ENCODE data around the gene DDX17.
"Not testable (repeated sequence)": the region's sequence is repeated elsewhere in the genome, so short reads cannot be mapped to it uniquely, and the experiment has no call there.

DDX17 gene

DNA sequence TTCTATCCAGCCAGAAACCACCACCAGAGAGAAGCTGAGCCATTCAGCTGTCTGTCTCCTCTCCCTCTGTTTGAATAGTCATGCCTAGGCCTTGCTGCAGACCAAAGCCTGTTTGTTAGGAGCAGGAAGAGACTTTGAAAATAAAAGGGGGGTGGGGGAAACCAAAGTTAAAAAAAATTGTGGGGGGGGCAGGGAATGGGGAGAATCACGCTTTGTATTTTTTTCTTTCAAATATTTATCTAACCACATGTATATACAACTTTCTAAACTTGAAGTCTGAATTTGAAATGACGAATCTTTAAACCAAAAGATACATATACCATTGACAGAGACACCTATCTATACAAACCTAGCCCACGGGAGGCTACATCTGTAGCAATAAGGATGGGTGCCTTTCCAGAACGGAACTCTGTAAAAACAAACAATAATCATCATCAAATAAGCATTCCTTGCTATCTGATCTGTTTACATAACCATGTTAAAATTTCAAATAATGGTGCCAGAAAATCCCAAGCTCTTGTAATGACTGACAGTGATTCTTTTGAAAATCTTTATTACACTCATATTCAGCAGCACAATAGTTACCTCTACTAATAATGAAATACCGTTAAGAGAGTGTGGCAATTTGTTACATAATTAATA is 14.3 kb downstream of the DDX17 start:
- DNase-seq (ENCODE audit: low read depth) = no peak

GRCh38 chr22:38490915-38491314 is 15.2 kb downstream of the DDX17 start:
- no peak for DNase-seq (ENCODE audit: low read depth)

DNA sequence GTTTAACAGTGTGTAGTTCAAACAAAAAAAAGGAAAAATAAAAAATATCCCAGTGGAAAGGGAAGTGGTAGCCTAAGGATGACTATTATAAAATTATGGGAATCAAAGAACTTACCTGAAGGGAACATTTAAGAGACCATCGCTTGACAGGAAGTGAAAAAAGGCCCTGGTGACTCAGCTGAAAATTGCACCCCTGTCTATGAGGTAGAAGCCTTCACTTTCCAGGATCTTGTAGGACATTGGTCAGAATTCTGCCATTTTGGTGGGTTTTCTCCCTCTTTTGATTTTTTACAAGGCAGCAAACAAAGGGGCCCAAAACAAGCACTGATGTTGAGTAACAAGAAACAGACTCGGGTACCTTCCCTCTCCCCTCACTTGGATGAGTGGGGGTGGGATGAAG is 15.6 kb downstream of the DDX17 start:
- DNase-seq (ENCODE audit: low read depth) = no peak

DNA sequence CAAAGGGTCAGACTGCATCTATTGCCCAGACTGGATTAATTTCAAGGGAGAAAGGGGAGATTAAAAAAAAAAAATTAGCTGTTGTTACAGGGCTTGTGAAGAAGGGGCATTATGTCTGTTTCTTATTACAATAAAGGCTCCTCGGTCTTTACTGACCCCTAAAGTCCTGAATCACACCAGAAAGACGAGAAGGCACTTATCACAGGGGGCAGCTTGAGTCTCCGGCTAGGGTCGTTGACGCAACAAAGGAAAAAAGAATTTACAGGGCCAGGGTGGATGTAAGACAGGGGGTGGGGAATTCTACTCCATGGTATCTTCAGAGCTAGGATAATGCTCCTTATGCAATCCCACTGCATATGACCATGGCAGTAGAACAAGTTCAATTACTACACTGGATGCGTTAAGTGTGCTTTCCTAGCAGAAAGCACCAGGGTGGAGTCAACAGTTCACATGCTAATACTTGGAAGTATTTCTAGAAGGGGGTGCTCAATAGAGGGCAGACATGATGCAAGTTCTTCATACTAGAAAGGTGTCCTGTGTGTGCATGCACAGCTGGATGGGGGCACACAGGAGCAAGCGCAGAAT is 16.5 kb downstream of the DDX17 start:
- DNase-seq (ENCODE audit: low read depth) = no peak

- DNase-seq (ENCODE audit: low read depth) = no peak
These were observed 17.0 kb downstream of the DDX17 start for GRCh38 chr22:38489142-38489541.

DNA sequence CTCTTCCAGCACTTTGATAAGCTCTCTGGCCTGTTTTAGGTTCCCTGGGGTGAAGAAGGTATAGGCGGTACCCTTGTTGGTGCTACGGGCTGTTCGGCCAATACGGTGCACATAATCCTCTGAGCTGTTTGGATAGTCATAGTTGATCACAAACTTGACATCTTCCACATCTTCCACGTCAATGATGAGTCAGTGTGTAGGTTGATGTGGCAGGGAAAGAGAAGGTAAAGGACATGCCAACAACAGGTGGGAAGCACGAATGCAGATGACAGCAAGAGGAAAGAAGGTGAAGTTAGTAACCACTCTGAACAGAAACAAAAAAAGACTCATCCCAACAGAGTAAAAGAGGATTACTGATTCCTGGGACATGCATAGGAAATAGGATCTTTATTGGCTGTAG is 18.2 kb downstream of the DDX17 start:
- DNase-seq (ENCODE audit: low read depth) = no peak

- no peak for DNase-seq (ENCODE audit: low read depth)
These were observed 20.3 kb downstream of the DDX17 start for GRCh38 chr22:38485783-38486182.

DNA sequence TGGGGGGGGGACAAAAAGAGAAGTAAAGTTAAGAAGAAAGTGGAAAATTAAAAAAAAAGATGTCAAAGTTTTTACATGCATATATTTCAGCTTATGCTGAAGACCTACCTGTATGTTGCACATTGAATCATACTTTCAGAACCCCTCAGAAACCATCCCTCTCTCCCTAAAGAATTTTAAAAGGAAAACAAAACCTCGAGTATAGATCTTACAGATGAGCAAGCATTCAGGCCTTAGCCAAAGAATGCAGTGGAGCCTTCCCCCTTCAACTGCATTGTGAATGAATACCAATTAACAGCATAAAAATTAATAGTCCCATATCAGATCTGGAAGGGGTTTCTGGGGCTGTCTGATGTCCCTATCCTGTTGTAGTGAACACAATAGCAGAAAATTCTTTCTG is 21.9 kb downstream of the DDX17 start:
- no peak for DNase-seq (ENCODE audit: low read depth)

GRCh38 chr22:38482662-38483308 is 23.3 kb downstream of the DDX17 start:
- no peak for DNase-seq (ENCODE audit: low read depth)

DNA sequence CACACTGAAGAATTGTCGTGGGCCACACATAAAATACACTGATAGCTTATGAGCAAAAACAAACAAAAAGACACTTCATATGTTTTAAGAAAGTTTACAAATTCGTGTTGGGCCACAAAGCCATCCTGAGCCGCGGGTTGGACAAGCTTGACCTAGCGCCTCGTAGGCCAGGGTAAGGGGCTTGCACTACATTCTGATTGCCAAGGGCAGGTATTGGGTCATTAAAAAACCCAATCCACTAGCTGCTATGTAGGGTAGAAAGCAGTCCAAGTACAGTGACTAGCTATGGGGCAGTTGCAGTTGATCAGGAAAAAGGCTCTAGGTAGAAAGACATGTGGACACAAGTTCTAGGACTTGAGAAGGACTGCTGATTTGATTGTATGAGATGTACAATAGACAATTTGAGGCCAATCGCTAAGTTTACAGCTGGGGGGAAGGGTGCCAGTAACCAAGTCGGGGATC is 24.2 kb downstream of the DDX17 start:
- no peak for DNase-seq (ENCODE audit: low read depth)

GRCh38 chr22:38481162-38481870 is 24.8 kb downstream of the DDX17 start:
- no peak for DNase-seq (ENCODE audit: low read depth)

DNA sequence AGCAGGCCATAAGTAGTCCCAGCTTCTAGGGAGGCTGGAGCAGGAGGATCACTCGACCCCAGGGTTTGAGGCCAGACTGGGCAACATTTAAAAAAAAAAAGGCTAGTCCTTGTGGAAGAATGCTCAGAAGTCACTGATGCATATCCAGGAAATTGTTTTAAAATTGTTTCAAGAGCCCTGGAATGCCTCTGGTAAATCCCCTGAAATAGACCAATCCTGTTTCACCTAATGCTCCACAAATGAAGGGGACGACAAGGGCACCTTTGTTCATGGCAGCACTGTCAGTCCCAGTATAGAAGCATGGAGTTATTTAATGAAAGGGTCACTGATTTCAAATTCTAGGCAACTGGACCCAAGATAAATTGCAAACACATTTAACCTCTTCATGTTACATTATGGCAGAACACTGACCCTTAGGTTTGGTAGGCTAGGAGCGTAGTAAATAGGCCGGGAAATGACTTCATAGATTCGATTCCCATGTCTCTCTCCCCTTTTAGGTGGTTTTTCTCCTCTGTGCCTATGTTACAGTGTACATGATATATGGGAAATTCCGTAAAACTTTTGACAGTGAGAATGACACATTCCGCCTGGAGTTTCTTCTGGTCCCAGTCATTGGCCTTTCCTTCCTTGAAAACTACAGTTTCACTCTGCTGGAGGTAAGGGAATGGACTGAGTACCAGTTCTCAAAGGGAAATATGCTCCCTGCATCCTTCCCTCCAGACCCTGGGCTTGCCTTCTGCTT is 26.8 kb downstream of the DDX17 start:
- DNase-seq (ENCODE audit: low read depth) = no peak

DNA sequence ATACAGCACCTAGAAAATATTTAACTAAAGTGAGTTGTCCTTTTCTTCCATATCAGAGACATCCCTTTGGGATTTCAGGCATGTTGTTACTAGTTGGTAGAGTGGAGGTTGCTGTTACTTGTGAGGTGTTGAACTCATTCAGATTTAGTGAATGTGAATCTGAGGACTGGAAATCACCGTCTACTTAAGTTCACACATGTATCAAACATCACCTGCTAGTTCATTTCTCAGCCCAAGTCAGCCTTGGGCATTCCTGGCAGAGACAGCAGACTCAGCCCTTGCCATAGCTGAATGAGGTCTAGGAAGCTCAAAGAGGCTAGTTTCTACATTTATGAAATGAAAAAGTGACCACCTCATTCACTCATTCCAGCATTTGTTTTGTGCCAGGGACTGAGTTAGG is 28.5 kb downstream of the DDX17 start:
- no peak for DNase-seq (ENCODE audit: low read depth)

GRCh38 chr22:38474003-38474607 is 32.0 kb downstream of the DDX17 start:
- DNase-seq (ENCODE audit: low read depth) = no peak

DNA sequence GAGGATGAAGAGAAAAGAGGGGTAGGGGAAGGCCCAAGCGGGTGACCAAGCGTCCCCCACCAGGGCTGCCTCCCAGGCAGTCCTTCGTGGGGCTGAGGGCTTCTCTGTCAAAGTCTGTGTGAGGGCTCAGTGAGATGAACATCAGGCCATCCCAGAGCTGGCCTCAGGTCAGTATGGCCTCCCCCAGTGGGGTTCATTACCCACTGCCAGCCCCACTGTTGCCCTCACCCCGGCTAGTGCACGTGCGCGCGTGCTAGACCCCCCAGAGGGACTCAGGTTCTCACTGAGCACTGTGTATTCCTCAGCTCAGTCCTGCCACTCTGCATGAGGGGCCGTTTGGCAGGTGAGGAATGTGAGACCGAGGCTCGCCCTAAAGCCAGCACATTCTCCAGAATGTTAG is 34.9 kb downstream of the DDX17 start:
- DNase-seq (ENCODE audit: low read depth) = no peak

GRCh38 chr22:38470179-38470578 is 35.9 kb downstream of the DDX17 start:
- not testable (repeated sequence) for DNase-seq (ENCODE audit: low read depth)

DNA sequence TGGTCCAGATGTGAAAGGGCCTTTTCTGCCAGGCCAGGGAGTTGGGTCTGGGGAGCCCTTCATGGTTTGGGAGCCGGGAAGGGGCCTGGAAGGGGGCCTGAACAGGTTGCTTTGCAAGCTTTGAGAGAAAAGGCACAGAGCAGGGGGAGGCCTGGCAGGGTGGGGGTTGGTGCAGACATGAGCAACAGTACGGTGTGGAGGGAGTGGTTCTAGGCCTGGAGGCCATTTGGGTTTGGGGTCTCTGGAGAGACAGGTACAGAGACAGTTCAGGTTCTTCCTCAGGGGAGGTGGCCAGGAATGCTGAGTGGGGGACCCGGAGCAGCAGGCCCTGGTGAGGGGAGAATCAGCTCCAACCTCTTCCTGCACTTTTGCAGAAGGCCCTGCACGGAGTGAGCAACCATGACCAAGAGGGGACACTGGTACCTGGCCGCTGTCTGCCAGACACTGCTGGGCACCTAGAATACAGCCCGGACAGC is 36.8 kb downstream of the DDX17 start:
- DNase-seq (ENCODE audit: low read depth) = no peak

GRCh38 chr22:38468443-38469305 is 37.4 kb downstream of the DDX17 start:
- DNase-seq (ENCODE audit: low read depth) = no peak

DNA sequence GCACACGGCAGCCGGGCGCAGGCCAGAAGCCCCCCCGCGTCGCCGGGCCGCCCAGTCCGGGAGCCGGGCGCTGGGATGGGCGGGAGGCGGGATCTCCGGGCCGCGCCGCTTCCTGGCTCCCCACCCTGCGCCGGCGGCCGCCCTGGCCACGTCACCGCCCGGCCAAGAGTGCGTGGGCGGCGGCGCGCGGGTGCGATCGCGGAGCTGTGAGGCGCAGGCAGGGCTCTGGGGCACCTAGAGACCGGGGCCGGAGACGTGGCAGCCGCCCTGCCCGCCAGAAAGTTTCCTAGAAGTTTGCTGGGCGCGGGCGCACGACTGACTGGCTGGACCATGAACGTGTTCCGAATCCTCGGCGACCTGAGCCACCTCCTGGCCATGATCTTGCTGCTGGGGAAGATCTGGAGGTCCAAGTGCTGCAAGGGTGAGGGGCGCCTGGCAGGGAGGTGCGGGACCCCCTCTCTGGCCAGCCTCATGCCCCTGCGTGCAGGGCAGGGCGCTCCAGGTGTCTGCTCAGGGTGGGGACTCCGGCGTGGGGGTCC is 38.1 kb downstream of the DDX17 start, which contains the start of gene KDELR3:
KDELR3 (plus strand) TSS at position 193 of the 539 bp plus-strand sequence; CDS start at position 331, 138 bp downstream.
- DNase-seq (ENCODE audit: low read depth) = peak; percentile 27

DNA sequence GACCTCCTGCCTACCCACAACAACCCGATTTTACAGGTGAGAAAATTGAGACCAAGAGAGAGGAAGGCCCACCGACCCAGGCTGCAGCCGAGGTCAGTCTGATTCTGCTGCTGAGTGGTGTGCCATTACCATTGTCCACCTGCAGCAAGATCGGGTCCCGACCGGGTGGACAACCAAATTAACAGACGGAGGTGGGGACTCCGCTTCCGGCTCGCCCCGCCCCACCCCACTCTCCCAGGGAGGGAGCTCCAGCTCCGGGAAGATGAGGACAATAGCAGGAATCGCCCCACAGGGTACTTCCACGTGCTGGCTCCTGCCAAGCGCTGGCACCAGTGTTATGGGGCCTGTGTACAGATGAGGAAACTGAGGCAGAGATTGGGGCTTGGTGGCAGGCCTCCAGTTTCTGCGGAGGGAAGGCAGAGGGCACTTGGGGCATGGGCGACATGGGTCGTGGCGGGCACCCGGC is 38.6 kb downstream of the DDX17 start:
- DNase-seq (ENCODE audit: low read depth) = no peak
